T-helper 2 cell treated with Interferon-gamma antibody and Interleukin-4, amounts not matched to agents 5 μg/mL and 100 μg/mL, for 36 hours (primary cell): ENCODE measurements around the gene SYNE2.

Experiments used
- DNase-seq: peaks from one replicate; pipeline ENCODE4 v3.0.0; 2021; ENCODE audit warnings: low spot score
- H3K27ac Mint-ChIP-seq: one replicate; pipeline ENCODE4 v1.8.0; 2021; ENCODE audit warnings: mild to moderate bottlenecking, mixed read lengths
- H3K27me3 Mint-ChIP-seq: one replicate; pipeline ENCODE4 v1.8.0; 2021; ENCODE audit warnings: low read depth, mixed read lengths
- H3K36me3 Mint-ChIP-seq: one replicate; pipeline ENCODE4 v1.8.0; 2021; ENCODE audit warnings: low read depth, mixed read lengths
- H3K4me1 Mint-ChIP-seq: one replicate; pipeline ENCODE4 v1.8.0; 2021; ENCODE audit warnings: low read depth, mixed read lengths
- H3K4me3 Mint-ChIP-seq: one replicate; pipeline ENCODE4 v1.8.0; 2022; ENCODE audit warnings: mild to moderate bottlenecking, moderate library complexity, mixed read lengths
- H3K9me3 Mint-ChIP-seq: one replicate; pipeline ENCODE4 v1.8.0; 2021; ENCODE audit warnings: mixed read lengths

Gene SYNE2

DNA sequence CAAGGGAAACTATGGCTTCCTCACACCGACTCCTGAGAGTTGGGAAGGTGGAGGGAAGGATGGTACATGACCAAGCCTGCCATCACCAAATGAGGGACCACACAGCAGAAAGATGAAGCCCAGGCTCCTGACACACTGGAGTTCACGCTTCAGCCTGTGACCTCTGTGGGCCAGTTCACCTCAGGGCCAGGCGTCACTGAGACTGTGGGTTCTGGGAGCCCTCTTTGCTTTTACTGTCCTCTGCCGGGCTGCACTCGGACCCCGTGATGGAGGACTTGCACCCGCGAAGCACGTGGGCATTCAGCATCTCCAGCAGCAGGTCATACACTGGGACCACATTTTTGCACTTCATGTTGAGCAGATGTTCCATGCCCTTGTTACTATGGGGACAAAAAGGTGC lies 380.1 kb downstream of the SYNE2 start:
- Mint-ChIP-seq H3K4me3 (no peak overlapping the region), H3K36me3 (peaks cover 4% of the 10 kb centered on the region), H3K9me3 (no peaks in the 10 kb centered on the region), H3K27me3 (peaks cover 12% of the 10 kb centered on the region), H3K4me1 (peaks cover 15% of the 10 kb centered on the region), H3K27ac (no peak overlapping the region)
- no peak for DNase-seq

DNA sequence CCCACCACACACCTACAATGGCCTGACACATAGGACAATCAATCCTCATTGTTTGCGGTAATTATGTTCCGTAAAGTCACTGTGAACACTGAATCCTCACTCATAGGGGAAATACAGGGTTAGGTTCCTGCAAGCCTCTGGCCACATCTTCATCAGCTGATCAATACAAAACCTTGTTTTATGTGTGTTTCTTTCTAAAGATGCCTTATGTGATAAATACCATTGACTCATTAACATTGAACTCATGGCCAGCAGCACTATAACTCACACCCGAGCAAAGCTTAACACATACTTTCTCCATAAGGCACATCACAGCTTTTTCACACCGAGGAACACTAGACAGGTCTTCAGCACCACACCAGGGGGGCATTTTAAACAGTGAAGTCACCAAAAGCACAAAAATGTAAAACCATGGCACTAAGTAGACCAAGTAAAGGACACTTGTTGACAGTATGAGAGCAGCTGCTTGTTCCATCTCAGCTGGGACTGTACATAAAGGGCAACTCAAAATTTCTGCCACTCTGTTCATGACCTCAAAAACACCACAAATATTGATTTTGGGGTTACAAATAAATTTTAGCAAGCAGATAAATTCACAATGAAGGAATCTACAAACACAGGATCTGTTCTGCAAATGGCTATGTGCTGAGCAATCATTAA lies 380.9 kb downstream of the SYNE2 start:
- no peak for DNase-seq
- no peak overlapping the region for H3K27ac Mint-ChIP-seq
- H3K36me3 Mint-ChIP-seq = peaks cover 4% of the 10 kb centered on the region
- H3K4me3 Mint-ChIP-seq = no peak overlapping the region
- H3K4me1 Mint-ChIP-seq = peaks cover 15% of the 10 kb centered on the region
- peaks cover 17% of the 10 kb centered on the region for H3K27me3 Mint-ChIP-seq
- no peaks in the 10 kb centered on the region for H3K9me3 Mint-ChIP-seq

DNA sequence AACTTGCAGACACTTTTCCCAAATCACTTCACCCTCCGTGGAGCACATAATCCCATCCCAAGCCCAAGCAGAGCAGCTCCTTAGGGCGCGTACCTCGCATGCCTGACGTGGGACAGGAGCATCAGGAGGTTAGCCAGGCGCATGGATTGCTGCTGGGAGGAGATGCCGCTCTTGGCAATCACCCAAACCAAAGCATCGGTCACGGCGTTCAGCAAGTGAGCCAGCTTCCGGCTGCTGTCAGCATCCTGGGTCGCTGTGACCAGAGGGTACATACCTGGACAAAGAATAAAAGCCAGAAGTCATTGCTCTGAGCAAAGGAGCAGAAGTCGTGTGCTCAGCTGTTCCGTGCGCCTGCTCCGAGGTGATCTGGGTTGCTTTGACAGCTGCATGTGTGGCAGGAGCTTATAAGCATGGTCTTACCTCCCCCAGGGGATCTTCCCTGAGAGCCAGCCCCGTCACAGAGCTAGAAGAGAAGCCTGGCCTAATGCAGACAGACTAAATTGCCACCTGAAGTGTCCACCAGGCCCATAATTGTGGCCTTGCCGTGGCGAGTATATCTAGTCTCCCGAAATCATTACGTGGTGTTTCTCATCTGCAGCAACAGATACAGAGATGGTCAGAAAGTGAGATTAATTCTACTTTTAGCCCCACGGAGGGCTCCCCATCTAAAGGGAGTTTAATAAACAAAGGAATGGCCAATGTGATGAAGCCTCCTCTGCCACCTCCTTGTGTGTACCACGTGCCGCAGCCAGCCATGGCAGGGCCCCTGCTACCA lies 382.3 kb downstream of the SYNE2 start:
- Mint-ChIP-seq H3K9me3 (no peaks in the 10 kb centered on the region), H3K27ac (no peak overlapping the region), H3K4me1 (peaks cover 15% of the 10 kb centered on the region), H3K36me3 (peaks cover 4% of the 10 kb centered on the region), H3K4me3 (no peak overlapping the region), H3K27me3 (peaks cover 17% of the 10 kb centered on the region)
- DNase-seq = no peak

DNA sequence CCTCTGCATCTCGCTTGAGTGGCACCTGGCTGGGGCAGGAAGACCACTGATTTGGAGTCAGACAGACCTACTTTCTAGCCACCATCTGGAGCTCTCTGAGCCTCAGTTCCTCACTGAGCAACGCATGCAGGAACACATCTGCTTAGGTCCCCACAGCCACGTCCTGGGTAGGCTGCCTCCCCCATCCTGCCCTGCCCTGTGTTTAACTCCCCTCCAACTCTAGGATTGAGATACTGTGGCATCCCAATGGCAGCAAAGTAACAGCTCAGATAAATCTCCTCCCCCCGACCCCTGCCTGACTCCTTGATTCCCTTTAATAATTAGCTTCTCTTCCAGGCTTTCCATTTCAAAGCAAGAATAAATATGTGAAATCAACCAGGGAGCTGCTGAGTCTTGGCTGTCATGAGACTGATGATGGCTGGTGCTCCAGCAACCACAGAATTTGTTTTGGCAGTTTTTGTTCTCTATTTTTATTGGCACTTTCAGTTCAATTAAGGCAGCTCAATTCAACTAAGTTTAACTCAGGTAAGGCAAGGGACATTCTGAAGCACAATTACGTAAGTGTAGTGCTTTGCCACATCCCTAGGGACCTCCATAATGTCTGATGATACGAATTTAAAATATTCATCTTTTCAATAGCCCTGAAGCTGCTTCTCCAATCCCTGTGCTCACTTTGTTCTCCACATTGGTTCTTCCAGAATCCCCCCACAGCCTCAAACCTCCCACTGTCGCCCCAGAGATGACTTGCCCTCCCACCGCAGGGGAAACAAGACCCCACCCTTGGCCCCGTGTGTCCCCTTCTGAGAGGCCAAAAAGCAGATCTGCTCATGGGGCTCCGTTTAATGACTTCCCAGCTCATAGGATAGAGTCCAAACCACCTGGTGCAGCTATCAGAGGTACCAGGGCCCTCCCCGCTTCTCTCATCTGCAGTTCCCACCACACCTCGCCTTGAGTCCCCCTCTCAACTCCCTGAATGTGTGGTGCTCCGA lies 383.1 kb downstream of the SYNE2 start:
- Mint-ChIP-seq H3K4me3 (no peak overlapping the region), H3K9me3 (no peaks in the 10 kb centered on the region), H3K4me1 (peaks cover 15% of the 10 kb centered on the region)

DNA sequence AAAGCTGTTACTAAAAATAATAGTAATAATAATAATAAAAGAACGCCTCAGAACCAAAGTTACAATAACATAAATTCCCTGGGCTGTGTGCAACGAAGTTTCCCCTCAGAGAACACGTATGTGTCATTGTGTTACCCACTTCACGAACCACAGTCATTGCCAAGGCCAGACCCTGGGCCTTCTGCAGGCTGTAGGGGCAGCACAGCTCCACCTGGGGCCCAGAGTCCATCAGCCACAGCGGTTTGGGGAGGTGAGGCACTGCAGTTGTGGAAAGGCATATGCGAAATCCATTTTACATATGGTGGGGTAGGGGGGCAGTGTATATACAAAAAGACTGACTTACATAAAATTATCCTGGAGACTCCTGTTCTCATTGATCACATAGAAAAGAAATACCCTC lies 385.2 kb downstream of the SYNE2 start:
- no peak overlapping the region for H3K27ac Mint-ChIP-seq

More for the DNA sequence above, 383.1 kb downstream of the SYNE2 start:
- no peak for DNase-seq
- no peaks in the 10 kb centered on the region for H3K36me3 Mint-ChIP-seq
- no peak overlapping the region for H3K27ac Mint-ChIP-seq
- H3K27me3 Mint-ChIP-seq = peaks cover 20% of the 10 kb centered on the region

DNA sequence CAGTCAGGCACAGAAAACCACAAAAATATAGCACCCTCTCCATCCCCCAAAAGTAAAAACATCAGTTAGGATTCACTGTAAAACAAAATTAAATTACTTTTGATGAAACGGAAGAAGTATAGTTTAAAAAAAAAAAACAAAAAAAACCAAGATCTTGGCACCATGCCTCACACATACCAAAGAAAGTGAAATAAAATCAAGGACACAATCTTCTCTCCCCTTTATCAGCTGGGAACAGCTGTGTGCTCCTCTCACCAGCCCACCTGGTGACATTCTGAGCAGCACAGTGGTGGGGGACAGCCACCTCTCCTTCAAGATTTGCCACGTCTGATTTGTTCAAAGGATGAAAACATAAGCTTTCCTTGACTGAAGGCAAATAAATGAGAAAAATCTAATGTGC lies 385.8 kb downstream of the SYNE2 start:
- Mint-ChIP-seq H3K4me1 (peaks cover 1% of the 10 kb centered on the region), H3K27me3 (peaks cover 29% of the 10 kb centered on the region), H3K4me3 (no peak overlapping the region), H3K27ac (no peak overlapping the region), H3K9me3 (no peaks in the 10 kb centered on the region), H3K36me3 (no peaks in the 10 kb centered on the region)
- no peak for DNase-seq

More for the DNA sequence above, 385.2 kb downstream of the SYNE2 start:
- Mint-ChIP-seq H3K36me3 (no peaks in the 10 kb centered on the region), H3K4me3 (no peak overlapping the region), H3K4me1 (peaks cover 5% of the 10 kb centered on the region), H3K9me3 (no peaks in the 10 kb centered on the region), H3K27me3 (peaks cover 27% of the 10 kb centered on the region)
- no peak for DNase-seq

DNA sequence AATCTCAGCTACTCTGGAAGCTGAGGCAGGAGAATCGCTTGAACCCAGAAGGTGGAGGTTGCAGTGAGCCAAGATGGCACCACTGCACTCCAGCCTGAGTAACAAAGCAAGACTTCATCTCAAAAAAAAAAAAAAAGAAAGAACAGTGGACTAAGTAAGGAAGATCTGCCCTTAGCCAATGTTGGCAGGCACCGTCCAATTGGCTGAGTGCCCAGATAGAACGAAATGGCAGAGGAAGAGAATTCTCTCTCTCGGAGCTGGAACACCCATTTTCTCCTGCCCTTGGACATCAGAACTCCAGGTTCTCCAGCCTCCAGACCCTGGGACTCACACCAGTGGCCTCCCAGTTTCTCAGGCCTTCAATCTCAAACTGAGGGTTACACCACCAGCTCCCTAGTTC lies 391.5 kb downstream of the SYNE2 start:
- H3K27ac Mint-ChIP-seq = no peak overlapping the region
- no peaks in the 10 kb centered on the region for H3K4me1 Mint-ChIP-seq
- peaks cover 19% of the 10 kb centered on the region for H3K27me3 Mint-ChIP-seq
- no peaks in the 10 kb centered on the region for H3K36me3 Mint-ChIP-seq
- H3K9me3 Mint-ChIP-seq = no peaks in the 10 kb centered on the region
- no peak for DNase-seq
- no peak overlapping the region for H3K4me3 Mint-ChIP-seq

DNA sequence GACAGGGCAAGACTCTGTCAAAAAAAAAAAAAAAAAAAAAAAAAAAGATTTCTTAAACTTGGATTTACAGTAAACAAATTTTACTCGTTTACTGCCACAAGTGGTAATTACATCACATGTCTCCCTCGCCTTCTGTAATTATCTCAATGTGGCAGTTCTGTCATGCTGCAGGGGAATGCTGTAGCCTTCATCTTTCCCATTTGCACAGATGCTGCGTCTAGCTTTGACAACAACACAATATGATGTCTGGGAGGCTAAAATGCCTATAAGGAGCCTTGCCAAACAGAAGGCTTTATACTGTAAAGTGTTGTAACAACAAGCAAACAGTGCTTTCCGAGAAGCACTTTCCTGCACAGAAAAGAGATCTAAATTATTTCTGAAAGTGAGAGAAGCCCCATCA lies 392.7 kb downstream of the SYNE2 start:
- H3K27me3 Mint-ChIP-seq = peaks cover 20% of the 10 kb centered on the region
- no peak for DNase-seq
- H3K4me3 Mint-ChIP-seq = no peak overlapping the region
- no peaks in the 10 kb centered on the region for H3K36me3 Mint-ChIP-seq
- H3K27ac Mint-ChIP-seq = no peak overlapping the region
- no peaks in the 10 kb centered on the region for H3K4me1 Mint-ChIP-seq
- H3K9me3 Mint-ChIP-seq = no peaks in the 10 kb centered on the region

DNA sequence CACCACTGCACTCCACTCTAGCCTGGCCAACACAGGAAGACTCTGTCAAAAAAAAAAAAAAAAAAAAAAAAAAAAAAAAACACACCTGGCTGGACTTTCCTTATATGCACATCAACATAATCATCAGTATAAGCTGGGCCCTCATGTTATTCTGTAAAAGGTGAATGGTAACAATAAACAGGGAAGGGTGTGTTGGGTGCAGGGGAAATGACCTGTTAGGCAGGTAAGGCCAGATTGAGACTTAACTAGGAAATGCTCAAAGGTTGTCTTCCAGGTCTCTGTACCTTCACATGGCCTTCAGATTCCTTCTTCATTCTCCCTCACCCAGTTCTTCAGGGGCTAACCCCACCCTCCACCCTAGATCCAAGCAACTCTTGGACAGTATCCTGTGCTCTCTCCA lies 393.9 kb downstream of the SYNE2 start:
- no peaks in the 10 kb centered on the region for H3K36me3 Mint-ChIP-seq
- no peak overlapping the region for H3K27ac Mint-ChIP-seq
- H3K4me3 Mint-ChIP-seq = no peak overlapping the region
- H3K9me3 Mint-ChIP-seq = no peaks in the 10 kb centered on the region
- DNase-seq = no peak
- H3K4me1 Mint-ChIP-seq = no peaks in the 10 kb centered on the region
- peaks cover 24% of the 10 kb centered on the region for H3K27me3 Mint-ChIP-seq

DNA sequence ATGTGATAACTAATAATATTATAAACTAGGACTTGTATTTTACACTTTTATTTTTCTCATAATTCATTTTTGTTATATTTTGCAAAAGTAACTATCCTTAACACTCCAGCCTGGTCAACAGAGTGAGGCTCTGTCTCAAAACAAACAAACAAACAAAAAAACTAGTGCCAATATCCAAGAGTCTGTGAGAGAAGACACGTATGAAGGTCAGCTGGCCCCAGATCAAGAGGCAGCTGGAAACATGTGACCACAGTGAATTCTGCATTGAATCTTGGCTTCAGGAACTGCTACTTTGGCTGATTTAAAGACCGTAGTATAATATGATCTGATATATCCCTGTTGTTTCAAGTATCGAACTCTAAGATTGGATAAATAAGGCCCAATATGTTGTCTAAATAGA lies 394.4 kb downstream of the SYNE2 start:
- Mint-ChIP-seq H3K27me3 (peaks cover 23% of the 10 kb centered on the region), H3K36me3 (no peaks in the 10 kb centered on the region)

DNA sequence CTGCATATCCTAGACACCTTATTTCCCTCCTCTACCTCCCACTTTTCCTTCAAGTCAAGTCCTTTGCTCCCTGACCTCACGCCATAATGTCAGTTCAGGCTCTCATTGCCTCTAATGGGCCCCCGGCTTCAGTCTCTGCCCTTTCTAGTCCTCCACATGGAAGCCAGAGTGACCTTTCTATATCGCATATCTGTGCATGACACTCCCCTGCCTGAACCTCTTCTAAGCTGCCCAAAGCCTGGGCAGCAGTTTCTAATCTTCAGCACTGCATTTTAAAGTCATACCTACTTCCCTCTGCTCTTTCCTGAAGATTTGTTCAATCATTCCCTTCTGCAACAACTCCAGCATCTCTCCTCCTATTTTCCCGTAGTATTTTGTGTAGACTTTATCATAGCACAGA lies 395.9 kb downstream of the SYNE2 start:
- H3K4me1 Mint-ChIP-seq = no peaks in the 10 kb centered on the region
- H3K9me3 Mint-ChIP-seq = no peaks in the 10 kb centered on the region
- H3K4me3 Mint-ChIP-seq = no peak overlapping the region
- no peak for DNase-seq
- peaks cover 21% of the 10 kb centered on the region for H3K27me3 Mint-ChIP-seq
- H3K27ac Mint-ChIP-seq = no peak overlapping the region
- no peaks in the 10 kb centered on the region for H3K36me3 Mint-ChIP-seq

More for the DNA sequence above, 394.4 kb downstream of the SYNE2 start:
- Mint-ChIP-seq H3K4me1 (no peaks in the 10 kb centered on the region), H3K9me3 (no peaks in the 10 kb centered on the region), H3K4me3 (no peak overlapping the region), H3K27ac (no peak overlapping the region)
- no peak for DNase-seq

DNA sequence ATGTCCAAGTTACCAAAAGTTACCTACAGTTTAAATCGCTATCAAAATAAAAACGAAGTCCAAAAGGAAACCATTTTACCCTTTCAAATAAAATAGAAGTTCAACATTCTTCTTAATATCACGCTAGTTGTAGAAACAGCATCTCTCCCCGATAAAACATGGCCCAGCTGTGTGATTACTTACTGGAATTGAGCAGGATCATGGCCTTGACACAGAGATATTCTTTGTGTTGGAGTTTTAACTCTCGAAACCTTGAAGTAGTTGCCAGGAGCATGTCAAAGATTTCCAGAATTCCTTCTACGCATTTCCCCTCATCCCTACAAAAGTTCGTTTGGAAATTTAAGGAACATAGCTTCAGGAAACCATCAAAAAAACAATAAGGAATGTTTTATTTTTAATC lies 396.6 kb downstream of the SYNE2 start:
- DNase-seq = no peak
- H3K27ac Mint-ChIP-seq = no peak overlapping the region
- H3K27me3 Mint-ChIP-seq = peaks cover 21% of the 10 kb centered on the region
- no peaks in the 10 kb centered on the region for H3K4me1 Mint-ChIP-seq
- no peaks in the 10 kb centered on the region for H3K9me3 Mint-ChIP-seq
- H3K36me3 Mint-ChIP-seq = no peaks in the 10 kb centered on the region
- no peak overlapping the region for H3K4me3 Mint-ChIP-seq

DNA sequence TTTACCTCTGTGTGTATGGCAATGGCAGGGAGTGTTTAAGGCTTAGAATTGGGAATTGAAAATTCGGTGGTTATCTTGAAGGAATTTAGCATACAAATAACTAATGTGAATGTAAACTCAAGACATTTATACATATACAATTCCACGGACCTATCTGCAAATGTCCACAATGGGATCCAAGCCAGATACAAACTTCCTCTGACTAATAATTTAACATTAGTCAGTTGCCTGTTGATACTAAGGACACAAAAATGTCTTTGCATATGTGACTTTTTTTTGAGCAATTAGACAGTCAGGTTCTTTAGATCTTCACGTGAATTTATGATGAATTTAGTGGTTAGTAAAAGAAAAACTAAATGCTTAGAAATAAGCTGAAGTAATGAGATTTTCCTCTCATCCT lies 400.9 kb downstream of the SYNE2 start:
- Mint-ChIP-seq H3K27me3 (peaks cover 28% of the 10 kb centered on the region), H3K9me3 (no peaks in the 10 kb centered on the region), H3K4me1 (no peaks in the 10 kb centered on the region), H3K36me3 (no peaks in the 10 kb centered on the region), H3K27ac (no peak overlapping the region), H3K4me3 (no peak overlapping the region)
- DNase-seq = no peak

DNA sequence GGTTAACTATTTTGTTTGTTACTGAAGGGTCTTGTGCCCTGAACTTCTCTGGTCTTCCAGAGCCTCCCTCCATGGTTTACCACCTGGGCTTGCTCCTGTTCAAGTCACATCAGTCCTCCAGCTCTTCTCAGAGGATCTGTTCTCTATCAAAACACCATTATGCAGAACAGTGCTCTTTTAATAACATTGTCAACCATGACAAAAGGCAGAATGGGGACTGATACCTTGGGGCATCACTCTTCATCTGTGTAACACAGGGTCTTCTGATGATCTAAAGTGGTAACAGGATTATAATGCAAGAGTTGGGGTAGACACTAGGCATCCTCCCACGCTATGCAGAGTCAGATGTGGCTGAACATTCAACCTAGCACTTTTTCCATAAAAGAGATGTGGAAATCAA lies 403.0 kb downstream of the SYNE2 start:
- H3K4me3 Mint-ChIP-seq = no peak overlapping the region
- H3K27ac Mint-ChIP-seq = no peak overlapping the region
- H3K36me3 Mint-ChIP-seq = no peaks in the 10 kb centered on the region
- DNase-seq = no peak
- peaks cover 20% of the 10 kb centered on the region for H3K27me3 Mint-ChIP-seq
- H3K4me1 Mint-ChIP-seq = no peaks in the 10 kb centered on the region
- H3K9me3 Mint-ChIP-seq = no peaks in the 10 kb centered on the region
